SK-N-SH treated with all-trans-retinoic acid at 6 μM for 48 hours (cell line): ENCODE measurements around the gene ARID3A.

ENCODE experiments used
- CREB5 ChIP-seq: fragments of 250-450 bp; sonication (Bioruptor Pico); IDR thresholded peaks from 2 replicates; pipeline ENCODE4 v1.5.1; 2020; ENCODE audit warnings: low read depth, mild to moderate bottlenecking, moderate library complexity
- ISL1 ChIP-seq: fragments of 250-450 bp; sonication (Bioruptor Pico); IDR thresholded peaks from 2 replicates; pipeline ENCODE4 v2.1.2; 2022; ENCODE audit warnings: mild to moderate bottlenecking, moderate library complexity
- OSR1 ChIP-seq: fragments of 250-450 bp; sonication (Bioruptor Pico); IDR thresholded peaks from 2 replicates; pipeline ENCODE4 v1.8.0; 2022; ENCODE audit warnings: moderate library complexity, mild to moderate bottlenecking, inconsistent platforms
- PATZ1 ChIP-seq: fragments of 250-450 bp; sonication (Bioruptor Pico); IDR thresholded peaks from 2 replicates; pipeline ENCODE4 v1.8.0; 2020; ENCODE audit warnings: mild to moderate bottlenecking, moderate library complexity, borderline replicate concordance
- POU6F1 ChIP-seq: fragments of 250-450 bp; sonication (Bioruptor Pico); IDR thresholded peaks from 2 replicates; pipeline ENCODE4 v1.8.0; 2021; ENCODE audit warnings: low read depth, mild to moderate bottlenecking, moderate library complexity, borderline replicate concordance
- PPARA ChIP-seq: fragments of 250-450 bp; sonication (Bioruptor Pico); IDR thresholded peaks from 2 replicates; pipeline ENCODE4 v1.5.0; 2020; ENCODE audit warnings: mild to moderate bottlenecking, borderline replicate concordance
- RARB ChIP-seq: fragments of 250-450 bp; sonication (Bioruptor Pico); IDR thresholded peaks from 2 replicates; pipeline ENCODE4 v1.8.0; 2021; ENCODE audit warnings: mild to moderate bottlenecking, moderate library complexity
- TCF4 ChIP-seq: fragments of 250-450 bp; sonication (Bioruptor Pico); IDR thresholded peaks from 2 replicates; pipeline ENCODE4 v1.8.0; 2021; ENCODE audit warnings: mild to moderate bottlenecking, moderate library complexity, borderline replicate concordance
- TSHZ2 ChIP-seq: fragments of 250-450 bp; sonication (Bioruptor Pico); IDR thresholded peaks from 2 replicates; pipeline ENCODE4 v1.5.0; 2020; ENCODE audit warnings: mild to moderate bottlenecking, moderate library complexity
- ZFP30 ChIP-seq: fragments of 450-650 bp; formaldehyde crosslinking; IDR thresholded peaks from 2 replicates; pipeline ENCODE4 v1.5.0; 2022; ENCODE audit warnings: mild to moderate bottlenecking, moderate library complexity
- ZNF70 ChIP-seq: fragments of 450-650 bp; formaldehyde crosslinking; IDR thresholded peaks from 2 replicates; pipeline ENCODE4 v1.5.0; 2020; ENCODE audit warnings: mild to moderate bottlenecking, moderate library complexity
- ZNF8 ChIP-seq: fragments of 450-650 bp; formaldehyde crosslinking; IDR thresholded peaks from 2 replicates; pipeline ENCODE4 v1.5.0; 2020; ENCODE audit warnings: mild to moderate bottlenecking, moderate library complexity

- TF ChIP-seq TCF4 (CRISPR knock-in tag) (no peak), PPARA (CRISPR knock-in tag) (no peak), ISL1 (CRISPR knock-in tag) (no peak), RARB (CRISPR knock-in tag) (no peak), ZNF70 (no peak), ZNF8 (CRISPR knock-in tag) (no peak), PATZ1 (CRISPR knock-in tag) (no peak), POU6F1 (CRISPR knock-in tag) (no peak), TSHZ2 (CRISPR knock-in tag) (no peak), OSR1 (CRISPR knock-in tag) (no peak), CREB5 (CRISPR knock-in tag) (no peak), ZFP30 (CRISPR knock-in tag) (no peak)
Measured at GRCh38 chr19:1014161-1015060, 88.6 kb downstream of the ARID3A start.
